ENCODE measurements around the gene BAD. TPM values are rescaled to one million over a fixed set of nuclear protein-coding genes. Genes with fewer than 3 reads are reported as not detected.

Gene BAD
- total RNA-seq, 1 donor from 2014 or later: 56.3 TPM

- Histone ChIP-seq H3K4me1 (peaks cover 50% of the 10 kb centered on the region), H3K4me3 (peak within 1 kb of the TSS; percentile 77), H3K27me3 (ENCODE audit: low read depth) (peaks cover 6% of the 10 kb centered on the region), H3K36me3 (peaks cover 10% of the 10 kb centered on the region), H3K27ac (replicated peaks) (peak within 1 kb of the TSS; percentile 99), H3K9me3 (replicated peaks) (no peaks in the 10 kb centered on the region)
- DNase-seq: peak; percentile 100
- intact Hi-C loops (cut with micrococcal nuclease): no loop called here
- TF ChIP-seq CTCF (IDR thresholded peaks at IDR 0.05; ENCODE audit: borderline replicate concordance): no peak
These were observed 20.7 kb upstream of the BAD start, which contains the start of gene ESRRA for GRCh38 chr11:64305075-64305690. Gene ESRRA (plus strand): TSS chr11:64305524. CDS start chr11:64307180, 1,656 bp downstream.

GRCh38 chr11:64304316-64305072 is 20.0 kb upstream of the BAD start:
- H3K36me3 ChIP-seq: peaks cover 10% of the 10 kb centered on the region
- H3K4me3 ChIP-seq: peak overlapping the region; percentile 77
- peaks cover 57% of the 10 kb centered on the region for H3K4me1 ChIP-seq
- DNase-seq: peak; percentile 95
- TF ChIP-seq CTCF (IDR thresholded peaks at IDR 0.05; ENCODE audit: borderline replicate concordance): peak; percentile 93
- H3K9me3 ChIP-seq (replicated peaks): no peaks in the 10 kb centered on the region
- intact Hi-C loops (cut with micrococcal nuclease): loop anchor here (5.0 kb wide), 1 partner anchor 97 kb away; the partner anchor contains the start of gene FERMT3
- peak overlapping the region; percentile 99 for H3K27ac ChIP-seq (replicated peaks)
- H3K27me3 ChIP-seq (ENCODE audit: low read depth): peaks cover 13% of the 10 kb centered on the region

DNA sequence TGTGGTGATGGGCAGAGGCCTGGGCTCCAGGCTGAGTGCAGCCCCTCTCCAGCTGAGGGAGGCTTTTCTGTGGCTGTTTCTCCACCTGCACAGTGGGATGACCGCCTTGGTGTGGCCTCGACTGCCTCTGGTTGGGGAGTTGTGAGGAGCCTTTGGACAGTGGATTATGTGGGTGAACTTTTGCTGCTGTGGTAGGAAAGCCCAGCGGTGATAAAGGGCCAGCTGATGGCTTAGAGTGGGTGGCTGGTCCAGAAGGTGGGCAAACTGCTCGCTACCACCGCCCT is 19.5 kb upstream of the BAD start:
- intact Hi-C loops (cut with micrococcal nuclease): loop anchor here (5.0 kb wide), 1 partner anchor 97 kb away; the partner anchor contains the start of gene FERMT3
- Histone ChIP-seq H3K36me3 (peaks cover 10% of the 10 kb centered on the region), H3K4me1 (peaks cover 62% of the 10 kb centered on the region), H3K4me3 (peak overlapping the region; percentile 77), H3K27ac (replicated peaks) (peak overlapping the region; percentile 99), H3K27me3 (ENCODE audit: low read depth) (peaks cover 18% of the 10 kb centered on the region), H3K9me3 (replicated peaks) (no peaks in the 10 kb centered on the region)
- TF ChIP-seq CTCF (IDR thresholded peaks at IDR 0.05; ENCODE audit: borderline replicate concordance): no peak
- no peak for DNase-seq

DNA sequence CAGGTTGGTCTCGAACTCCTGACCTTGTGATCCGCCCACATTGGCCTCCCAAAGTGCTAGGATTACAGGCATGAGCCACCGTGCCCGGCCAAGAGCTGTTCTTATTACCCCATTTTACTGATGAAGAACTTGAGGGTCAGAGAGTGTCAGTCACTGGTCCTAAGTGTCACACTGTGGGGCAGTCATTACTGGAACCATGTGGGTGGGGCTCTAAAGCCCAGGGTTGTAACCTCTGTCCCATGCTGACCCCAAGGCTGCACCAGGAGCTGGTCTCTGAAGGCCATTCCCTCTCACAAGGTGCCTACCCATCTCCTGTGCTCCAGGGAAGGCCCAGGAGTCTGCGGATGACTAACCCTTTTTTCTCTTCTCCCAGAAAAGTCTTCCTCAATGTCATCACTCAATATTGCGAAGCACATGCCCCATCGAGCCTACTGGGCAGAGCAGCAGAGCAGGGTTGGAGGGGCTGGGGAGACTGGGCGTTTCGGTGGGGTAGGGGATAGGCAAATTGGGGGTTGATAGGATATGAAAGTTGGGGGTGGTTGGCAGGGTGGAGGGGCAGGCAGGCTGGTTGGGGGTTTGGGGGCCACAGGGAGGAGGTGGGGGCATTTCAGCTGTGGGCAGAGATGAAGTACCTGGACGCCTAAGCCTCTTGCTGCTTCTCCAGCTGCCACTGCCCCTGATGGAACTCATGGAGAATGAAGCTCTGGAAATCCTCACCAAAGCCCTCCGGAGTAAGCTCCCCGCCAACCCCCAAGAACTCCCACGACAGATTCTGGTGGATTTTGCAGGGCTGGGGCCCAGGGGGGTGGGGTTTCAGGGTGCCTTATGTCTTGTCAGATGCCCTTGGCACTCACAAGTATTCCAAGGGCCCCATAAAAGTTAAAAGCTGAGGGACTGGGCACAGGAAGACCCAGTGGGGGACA is 18.9 kb upstream of the BAD start:
- TF ChIP-seq CTCF (IDR thresholded peaks at IDR 0.05; ENCODE audit: borderline replicate concordance): no peak
- Histone ChIP-seq H3K9me3 (replicated peaks) (no peaks in the 10 kb centered on the region), H3K4me1 (peaks cover 64% of the 10 kb centered on the region), H3K36me3 (peaks cover 7% of the 10 kb centered on the region), H3K27me3 (ENCODE audit: low read depth) (peaks cover 25% of the 10 kb centered on the region), H3K4me3 (peak overlapping the region; percentile 77), H3K27ac (replicated peaks) (peak overlapping the region; percentile 99)
- no peak for DNase-seq
- intact Hi-C loops (cut with micrococcal nuclease): loop anchor here (5.0 kb wide), 1 partner anchor 96 kb away; the partner anchor contains the start of gene FERMT3

All from left ventricle myocardium inferior (tissue), 1 donor.